A549 (cell line): ENCODE measurements around the gene KEL. TPM values are rescaled to one million over a fixed set of nuclear protein-coding genes. Genes with fewer than 3 reads are reported as not detected.
A peak's percentile ranks its signal among the peaks of the same experiment; 100 is the strongest.

Experiments used
- ATAC-seq, 2 experiments: fragments of 200-7000 bp in 1 of 2; fragments of >200 bp in 1 of 2; cut with Nextera tagmentation in 1 of 2; cut with Tn5 transposase in 1 of 2; 3 replicates each; pipeline versions ENCODE4 v1.8.0 to v1.9.1; 2018 to 2020; ENCODE audit warnings: mild to moderate bottlenecking in 1 of 2, moderate library complexity in 1 of 2
- CTCF ChIA-PET: fragments of 300-600 bp; sonication (Branson Sonifier 250); formaldehyde crosslinking; extraction: SDS; loops from one replicate; lab custom pipeline; 2021; ENCODE audit warnings: antibody characterized with exemption, inconsistent platforms; lab: Yijun Ruan, JAX
- POLR2A ChIA-PET: fragments of 350-600 bp; formaldehyde crosslinking; extraction: SDS; loops from one replicate; lab custom pipeline; 2021; ENCODE audit warnings: antibody characterized with exemption, inconsistent platforms; lab: Yijun Ruan, JAX
- DNase-seq, 2 experiments: peaks; one replicate each; pipeline versions ENCODE4 v3.0.0 to v3.0.0-alpha.2; 2011 to 2016; ENCODE audit warnings: low read depth in 1 of 2, low spot score in 1 of 2
- FAIRE-seq: peaks from 2 replicates; lab custom pipeline; 2011; peaks lifted over from hg19 to GRCh38; lab: Jason Lieb, UNC
- H3K27ac ChIP-seq, 2 experiments: fragments of >200 bp; sonication (Bioruptor Twin); formaldehyde crosslinking; 3 replicates each; pipeline ENCODE4 v1.5.1; 2016 to 2017
- H3K4me1 ChIP-seq: fragments of >200 bp; sonication (Bioruptor Twin); formaldehyde crosslinking; 3 replicates; pipeline ENCODE4 v1.6.1; 2016
- H3K4me2 ChIP-seq: fragments of >200 bp; sonication (Bioruptor Twin); formaldehyde crosslinking; 3 replicates; pipeline ENCODE4 v1.6.1; 2016
- H3K4me3 ChIP-seq: fragments of >200 bp; sonication (Bioruptor Twin); formaldehyde crosslinking; 3 replicates; pipeline ENCODE4 v1.5.1; 2016
- H3K9me3 ChIP-seq: fragments of >200 bp; sonication (Bioruptor Twin); formaldehyde crosslinking; 3 replicates; pipeline ENCODE4 v1.6.1; 2016
- CEBPB ChIP-seq, 2 experiments: fragments of >200 bp in 1 of 2; sonication (Bioruptor Twin) in 1 of 2; formaldehyde crosslinking in 1 of 2; IDR thresholded peaks; 2 replicates each; pipeline ENCODE4 v1.6.1; 2012 to 2016
- CHD2 ChIP-seq: fragments of 150-350 bp; IDR thresholded peaks from 2 replicates; pipeline ENCODE4 v1.6.1; 2014; ENCODE audit warnings: low read length; ENCODE audit not compliant: partially characterized antibody
- CHD4 ChIP-seq: fragments of 200-600 bp; sonication (generic); IDR thresholded peaks from 2 replicates; pipeline ENCODE4 v1.6.1; 2016; ENCODE audit warnings: antibody characterized with exemption, mild to moderate bottlenecking, borderline replicate concordance
- FOSB ChIP-seq: fragments of 250-450 bp; sonication (Bioruptor Pico); IDR thresholded peaks from 2 replicates; pipeline ENCODE4 v1.5.0; 2020; ENCODE audit warnings: mild to moderate bottlenecking, moderate library complexity
- FOSL2 ChIP-seq, 2 experiments: fragments of 450-650 bp in 1 of 2; fragments of >200 bp in 1 of 2; sonication (Bioruptor Twin) in 1 of 2; formaldehyde crosslinking; IDR thresholded peaks; 2 replicates each; pipeline versions ENCODE4 v1.5.0 to v1.6.1; 2016 to 2020; ENCODE audit warnings: mild to moderate bottlenecking in 1 of 2, moderate library complexity in 1 of 2
- FOXS1 ChIP-seq: fragments of 250-450 bp; sonication (Bioruptor Pico); IDR thresholded peaks from 2 replicates; pipeline ENCODE4 v1.5.0; 2020; ENCODE audit warnings: mild to moderate bottlenecking, moderate library complexity
- HDAC2 ChIP-seq: fragments of 200-600 bp; sonication (generic); IDR thresholded peaks from 2 replicates; pipeline ENCODE4 v1.6.1; 2016
- HOXA7 ChIP-seq: fragments of 250-450 bp; sonication (Bioruptor Pico); IDR thresholded peaks from 2 replicates; pipeline ENCODE4 v1.5.0; 2020; ENCODE audit warnings: mild to moderate bottlenecking, moderate library complexity
- HOXB5 ChIP-seq: fragments of 250-450 bp; sonication (Bioruptor Pico); IDR thresholded peaks from 2 replicates; pipeline ENCODE4 v1.5.0; 2020; ENCODE audit warnings: mild to moderate bottlenecking, moderate library complexity
- JUN ChIP-seq, 2 experiments: fragments of >200 bp; sonication (Bioruptor Twin); formaldehyde crosslinking; IDR thresholded peaks; 2 replicates in 1 of 2; 3 replicates in 1 of 2; pipeline ENCODE4 v1.6.1; 2016 to 2017
- JUNB ChIP-seq: fragments of >200 bp; sonication (Bioruptor Twin); formaldehyde crosslinking; IDR thresholded peaks from 2 replicates; pipeline ENCODE4 v1.6.1; 2016
- NFE2L2 ChIP-seq: fragments of 150-350 bp; conservative IDR thresholded peaks from 2 replicates; pipeline ENCODE4 v1.6.1; 2014; ENCODE audit warnings: low read length
- RCOR1 ChIP-seq: fragments of 150-350 bp; IDR thresholded peaks from 2 replicates; pipeline ENCODE4 v1.6.1; 2014; ENCODE audit warnings: antibody characterized with exemption, low read length, low read depth
- REST ChIP-seq: fragments of 200-600 bp; sonication (generic); IDR thresholded peaks from 2 replicates; pipeline ENCODE4 v1.6.1; 2016; ENCODE audit warnings: antibody characterized with exemption, mild to moderate bottlenecking, moderate library complexity
- RNF2 ChIP-seq: fragments of 200-600 bp; sonication (generic); IDR thresholded peaks from 2 replicates; pipeline ENCODE4 v1.6.1; 2016; ENCODE audit warnings: low read depth, mild to moderate bottlenecking, antibody characterized with exemption, moderate library complexity, borderline replicate concordance
- TP53 ChIP-seq: fragments of 250-450 bp; sonication (Bioruptor Pico); IDR thresholded peaks from 2 replicates; pipeline ENCODE4 v1.5.0; 2021; ENCODE audit warnings: mild to moderate bottlenecking, moderate library complexity
- ZC3H11A ChIP-seq: fragments of 450-650 bp; IDR thresholded peaks from 2 replicates; pipeline ENCODE4 v1.6.1; 2014; ENCODE audit warnings: antibody characterized with exemption, mild to moderate bottlenecking
- ZNF302 ChIP-seq: fragments of 250-450 bp; sonication (Bioruptor Pico); IDR thresholded peaks from 2 replicates; pipeline ENCODE4 v1.9.0; 2021; ENCODE audit warnings: inconsistent platforms, mild to moderate bottlenecking, moderate library complexity
- WGBS: methylation state at CpG from one replicate; pipeline ENCODE4 v1.1.6; 2017; ENCODE audit errors: missing lambda C conversion rate; 5-methylcytosine and 5-hydroxymethylcytosine counted together
- polyA plus RNA-seq, 4 experiments: library from polyadenylated mRNA; depleted of rRNA in 3 of 4; stranded (reverse); fragments of >200 nt; fragmentation: RNase III in 1 of 4; extraction: RNeasy Plus Mini Kit Qiagen cat#74134 plus additional on column Dnase treatment in 1 of 4; gene quantifications; 2 replicates in 3 of 4; 3 replicates in 1 of 4; pipeline ENCODE4 v1.2.3, GENCODE V29; 2011 to 2017

The KEL gene
- polyA plus RNA-seq, 2 of the 4 experiments (the other 2 are of a cell fraction), result 0.14 TPM; not detected in 1

GRCh38 chr7:142933092-142933475 is 29.1 kb downstream of the KEL start:
- DNase-seq (no peak), ATAC-seq (no peak), FAIRE-seq (no peak)
- ChIA-PET POLR2A (no interaction called here), CTCF (interaction anchor here (1.0 to 1.1 kb wide), 2 partner anchors 31 to 67 kb away, joined by 3 read pairs; no protein-coding TSS in a partner anchor)
- TF ChIP-seq ZNF302, result no peak
- TF ChIP-seq CHD2, result no peak
- TF ChIP-seq JUN (IDR thresholded peaks at IDR 0.05), result no peak
- Histone ChIP-seq H3K4me2 (no peak overlapping the region), H3K27ac (no peak overlapping the region), H3K9me3 (no peaks in the 10 kb centered on the region), H3K4me1 (no peaks in the 10 kb centered on the region), H3K4me3 (no peak overlapping the region)
- 38% methylated on average over 7 of the region's 7 CpGs for WGBS

- FAIRE-seq, result no peak
- DNase-seq, result no peak
- no peak overlapping the region for H3K4me2 ChIP-seq
- POLR2A ChIA-PET, result no interaction called here
- no peaks in the 10 kb centered on the region for H3K9me3 ChIP-seq
- ATAC-seq, result peak in 1 of 2 experiments; percentile 48; a peak in 2 of 6 replicates
- H3K4me1 ChIP-seq, result no peaks in the 10 kb centered on the region
- H3K27ac ChIP-seq, result no peak overlapping the region
- CTCF ChIA-PET, result interaction anchor here (1.1 kb wide), 1 partner anchor 66 kb away, joined by 3 read pairs; no protein-coding TSS in a partner anchor
- no peak overlapping the region for H3K4me3 ChIP-seq
- no peak for TF ChIP-seq CHD4
- TF ChIP-seq JUN (IDR thresholded peaks at IDR 0.05), result no peak
- TF ChIP-seq HOXB5 (CRISPR knock-in tag), result no peak
- TF ChIP-seq NFE2L2, result no peak
- TF ChIP-seq REST, result no peak
- TF ChIP-seq CEBPB (IDR thresholded peaks at IDR 0.05), result no peak
- no peak for TF ChIP-seq JUNB
- TF ChIP-seq ZC3H11A, result no peak
- no peak for TF ChIP-seq HDAC2
- no peak for TF ChIP-seq FOSB (CRISPR knock-in tag)
- 23% methylated on average over 5 of the region's 5 CpGs for WGBS
Observed at GRCh38 chr7:142932386-142933091, 29.6 kb downstream of the KEL start.

DNA sequence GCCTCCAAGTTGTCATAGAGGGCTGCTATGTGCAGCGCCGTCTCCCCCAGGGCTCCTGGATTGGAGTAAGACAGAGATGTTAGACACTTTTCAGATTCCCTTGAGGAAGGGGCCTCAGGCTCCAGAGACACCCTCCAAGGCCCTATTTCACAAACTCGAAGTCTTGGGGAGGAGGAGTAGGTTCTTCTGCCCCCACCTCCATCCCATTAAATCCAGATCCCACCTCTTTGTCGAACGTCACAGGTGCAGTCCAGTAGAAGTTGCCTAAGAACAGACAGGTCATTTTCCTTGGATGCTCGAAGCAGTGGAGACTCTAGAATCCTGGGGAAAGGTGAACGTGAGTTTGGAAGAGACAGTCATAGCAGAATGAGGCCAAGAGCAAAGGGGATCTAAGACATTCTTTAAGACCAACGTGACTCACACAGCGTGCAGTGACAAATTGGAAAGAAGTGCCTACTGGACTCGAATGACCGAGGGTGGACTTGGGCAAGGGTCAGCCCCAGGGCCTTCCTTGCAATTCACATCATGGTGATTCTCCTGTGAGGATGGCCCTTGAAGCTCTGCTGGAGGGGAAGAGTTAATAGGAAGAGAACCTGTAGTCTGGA is 31.9 kb downstream of the KEL start:
- ChIA-PET POLR2A (no interaction called here), CTCF (no interaction called here)
- H3K9me3 ChIP-seq, result no peaks in the 10 kb centered on the region
- H3K4me1 ChIP-seq, result no peaks in the 10 kb centered on the region
- no peak overlapping the region for H3K4me2 ChIP-seq
- WGBS, result 1% methylated on average over 11 of the region's 11 CpGs
- no peak overlapping the region for H3K27ac ChIP-seq
- TF ChIP-seq RNF2 (no peak), NFE2L2 (no peak), FOSL2 (IDR thresholded peaks at IDR 0.05) (no peak), FOSL2 (CRISPR knock-in tag; IDR thresholded peaks at IDR 0.05) (no peak), CEBPB (IDR thresholded peaks at IDR 0.05) (no peak), RCOR1 (no peak), HOXA7 (CRISPR knock-in tag) (no peak), TP53 (CRISPR knock-in tag) (no peak), FOXS1 (no peak)
- FAIRE-seq (no peak), DNase-seq (no peak), ATAC-seq (no peak)
- no peak overlapping the region for H3K4me3 ChIP-seq
